Neural cell (in vitro differentiated cells): ENCODE data around the gene LAMC2.

Experiments used
- EZH2 ChIP-seq: fragments of 200-600, 300-800 bp; shearing (Covaris generic), sonication (generic); IDR thresholded peaks from 2 replicates; pipeline ENCODE4 v1.6.1; 2014; ENCODE audit warnings: antibody characterized with exemption, low read length, borderline replicate concordance, mild to moderate bottlenecking; ENCODE audit not compliant: insufficient read depth, poor library complexity, severe bottlenecking
- MXI1 ChIP-seq: fragments of 450-650 bp; conservative IDR thresholded peaks from 2 replicates; pipeline ENCODE4 v1.6.1; 2014; ENCODE audit warnings: antibody characterized with exemption, mild to moderate bottlenecking; ENCODE audit not compliant: poor library complexity, severe bottlenecking
- RAD21 ChIP-seq: fragments of 450-650 bp; conservative IDR thresholded peaks from 2 replicates; pipeline ENCODE4 v1.6.1; 2014; ENCODE audit warnings: antibody characterized with exemption, mild to moderate bottlenecking, moderate library complexity
- REST ChIP-seq: IDR thresholded peaks from 2 replicates; pipeline ENCODE4 v1.6.1; 2012; ENCODE audit warnings: borderline replicate concordance
- SMC3 ChIP-seq: fragments of 450-650 bp; conservative IDR thresholded peaks from 2 replicates; pipeline ENCODE4 v1.6.1; 2014; ENCODE audit warnings: antibody characterized with exemption, mild to moderate bottlenecking, moderate library complexity; ENCODE audit not compliant: poor library complexity
- TAF1 ChIP-seq: IDR thresholded peaks from 2 replicates; pipeline ENCODE4 v1.6.1; 2012; ENCODE audit warnings: low read depth
- TF ChIP-seq, protein P1 (sequence below): fragments of 450-650 bp; IDR thresholded peaks from 2 replicates; pipeline ENCODE4 v1.5.1; 2014; ENCODE audit warnings: antibody characterized with exemption, mild to moderate bottlenecking, moderate library complexity; ENCODE audit not compliant: poor library complexity, severe bottlenecking

DNA sequence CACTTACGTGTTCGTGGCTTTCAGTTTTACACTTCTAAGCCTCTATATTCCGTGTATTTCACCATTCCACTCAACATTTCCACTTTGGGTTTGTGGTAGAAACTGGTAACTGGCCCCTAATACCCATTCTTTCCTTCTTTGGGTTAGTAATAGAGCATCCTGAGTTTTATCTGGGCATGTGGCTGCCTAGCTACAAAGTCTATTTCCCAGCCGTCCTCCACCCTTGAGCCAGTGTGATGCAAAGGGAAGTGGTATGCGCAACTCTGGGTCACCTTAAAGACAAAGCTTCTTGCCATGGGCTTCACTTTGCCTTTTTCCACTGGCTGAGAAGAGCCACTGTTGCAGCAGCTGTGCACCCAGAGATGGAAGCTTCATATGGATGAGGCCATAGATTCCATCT is 73.9 kb downstream of the LAMC2 start:
- TF ChIP-seq TAF1, result no peak
- TF ChIP-seq, protein P1, sequence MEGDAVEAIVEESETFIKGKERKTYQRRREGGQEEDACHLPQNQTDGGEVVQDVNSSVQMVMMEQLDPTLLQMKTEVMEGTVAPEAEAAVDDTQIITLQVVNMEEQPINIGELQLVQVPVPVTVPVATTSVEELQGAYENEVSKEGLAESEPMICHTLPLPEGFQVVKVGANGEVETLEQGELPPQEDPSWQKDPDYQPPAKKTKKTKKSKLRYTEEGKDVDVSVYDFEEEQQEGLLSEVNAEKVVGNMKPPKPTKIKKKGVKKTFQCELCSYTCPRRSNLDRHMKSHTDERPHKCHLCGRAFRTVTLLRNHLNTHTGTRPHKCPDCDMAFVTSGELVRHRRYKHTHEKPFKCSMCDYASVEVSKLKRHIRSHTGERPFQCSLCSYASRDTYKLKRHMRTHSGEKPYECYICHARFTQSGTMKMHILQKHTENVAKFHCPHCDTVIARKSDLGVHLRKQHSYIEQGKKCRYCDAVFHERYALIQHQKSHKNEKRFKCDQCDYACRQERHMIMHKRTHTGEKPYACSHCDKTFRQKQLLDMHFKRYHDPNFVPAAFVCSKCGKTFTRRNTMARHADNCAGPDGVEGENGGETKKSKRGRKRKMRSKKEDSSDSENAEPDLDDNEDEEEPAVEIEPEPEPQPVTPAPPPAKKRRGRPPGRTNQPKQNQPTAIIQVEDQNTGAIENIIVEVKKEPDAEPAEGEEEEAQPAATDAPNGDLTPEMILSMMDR, result no peak
- no peak for TF ChIP-seq MXI1
- TF ChIP-seq EZH2, result no peak
- no peak for TF ChIP-seq RAD21
- TF ChIP-seq REST, result no peak
- TF ChIP-seq SMC3, result no peak
